GM23338 (cell line): ENCODE data around the gene DOK7. TPM values are rescaled to one million over a fixed set of nuclear protein-coding genes. Genes with fewer than 3 reads are reported as not detected.

ENCODE experiments used
- ATAC-seq: fragments of 200-7000 bp; cut with Tn5 transposase; 3 replicates; pipeline ENCODE4 v1.9.1; 2020
- DNase-seq: peaks from one replicate; pipeline ENCODE4 v3.0.0-alpha.2; 2015; ENCODE audit warnings: low spot score
- H2AFZ ChIP-seq: fragments of 200-600 bp; sonication (generic); 2 replicates; pipeline ENCODE4 v1.8.0; 2016; ENCODE audit warnings: antibody characterized with exemption, mild to moderate bottlenecking, moderate library complexity
- H3F3A ChIP-seq: fragments of 200-600 bp; sonication (generic); replicated peaks from 2 replicates; pipeline ENCODE4 v1.8.0; 2017; ENCODE audit warnings: antibody characterized with exemption, mixed run types, low read depth
- H3K27ac ChIP-seq: fragments of 200-600 bp; sonication (generic); 2 replicates; pipeline ENCODE4 v1.6.1; 2016; ENCODE audit warnings: low read depth
- H3K27me3 ChIP-seq: fragments of 200-600 bp; sonication (generic); 2 replicates; pipeline ENCODE4 v1.8.0; 2016; ENCODE audit warnings: mild to moderate bottlenecking, mixed run types, moderate library complexity; ENCODE audit not compliant: insufficient read depth
- H3K36me3 ChIP-seq: fragments of 200-600 bp; sonication (generic); 2 replicates; pipeline ENCODE4 v1.8.0; 2016; ENCODE audit warnings: mild to moderate bottlenecking; ENCODE audit not compliant: insufficient read depth
- H3K4me1 ChIP-seq: fragments of 200-600 bp; sonication (generic); 2 replicates; pipeline ENCODE4 v1.8.0; 2016; ENCODE audit warnings: mild to moderate bottlenecking, moderate library complexity; ENCODE audit not compliant: insufficient read depth
- H3K4me2 ChIP-seq: fragments of 200-600 bp; sonication (generic); 2 replicates; pipeline ENCODE4 v1.7.1; 2017; ENCODE audit warnings: mixed run types
- H3K4me3 ChIP-seq: fragments of 200-600 bp; sonication (generic); 2 replicates; pipeline ENCODE4 v1.6.1; 2016; ENCODE audit warnings: mixed run types
- H3K79me2 ChIP-seq: fragments of 200-600 bp; sonication (generic); replicated peaks from 2 replicates; pipeline ENCODE4 v1.8.0; 2017; ENCODE audit warnings: mild to moderate bottlenecking; ENCODE audit not compliant: insufficient read depth
- H3K9me2 ChIP-seq: fragments of 200-600 bp; sonication (generic); 2 replicates; pipeline ENCODE4 v1.8.0; 2017; ENCODE audit not compliant: insufficient read depth
- H4K20me1 ChIP-seq: fragments of 200-600 bp; sonication (generic); replicated peaks from 2 replicates; pipeline ENCODE4 v1.8.0; 2017; ENCODE audit warnings: mild to moderate bottlenecking; ENCODE audit not compliant: insufficient read depth
- H3K27ac Mint-ChIP-seq: 2 replicates; pipeline ENCODE4 v1.8.0; 2020; ENCODE audit warnings: inconsistent platforms, mild to moderate bottlenecking, moderate library complexity, mixed read lengths
- H3K27me3 Mint-ChIP-seq: 3 replicates; pipeline ENCODE4 v1.8.0; 2022; ENCODE audit warnings: low read depth, mild to moderate bottlenecking, moderate library complexity, mixed read lengths, inconsistent platforms; ENCODE audit not compliant: insufficient read depth, poor library complexity
- H3K36me3 Mint-ChIP-seq: 3 replicates; pipeline ENCODE4 v1.8.0; 2021; ENCODE audit warnings: low read depth, mild to moderate bottlenecking, inconsistent platforms, moderate library complexity, mixed read lengths
- H3K4me1 Mint-ChIP-seq: 3 replicates; pipeline ENCODE4 v1.8.0; 2020; ENCODE audit warnings: mild to moderate bottlenecking, inconsistent platforms, mixed read lengths
- H3K4me3 Mint-ChIP-seq: 3 replicates; pipeline ENCODE4 v1.8.0; 2021; ENCODE audit warnings: moderate library complexity, mild to moderate bottlenecking, inconsistent platforms, mixed read lengths
- H3K9me3 Mint-ChIP-seq: 3 replicates; pipeline ENCODE4 v1.8.0; 2020; ENCODE audit warnings: moderate library complexity, mild to moderate bottlenecking, inconsistent platforms, mixed read lengths
- EZH2 ChIP-seq: fragments of 200-600 bp; sonication (generic); IDR thresholded peaks from one replicate; pipeline ENCODE4 v1.8.0; 2017; ENCODE audit warnings: antibody characterized with exemption, mild to moderate bottlenecking, low read depth; ENCODE audit not compliant: unreplicated experiment
- EZH2phosphoT487 ChIP-seq: fragments of 200-600 bp; sonication (generic); IDR thresholded peaks from one replicate; pipeline ENCODE4 v1.8.1; 2018; ENCODE audit warnings: antibody characterized with exemption; ENCODE audit not compliant: unreplicated experiment
- POLR2AphosphoS5 ChIP-seq: IDR thresholded peaks from 2 replicates; pipeline ENCODE4 v1.6.1; 2016; ENCODE audit warnings: antibody characterized with exemption, low read depth
- STAT1 ChIP-seq: IDR thresholded peaks from one replicate; pipeline ENCODE4 v1.6.1; 2016; ENCODE audit warnings: antibody characterized with exemption; ENCODE audit not compliant: unreplicated experiment
- ZNF331 ChIP-seq: fragments of 250-450 bp; sonication (Bioruptor Pico); IDR thresholded peaks from 2 replicates; pipeline ENCODE4 v1.5.0; 2020; ENCODE audit warnings: low read depth, mild to moderate bottlenecking, moderate library complexity
- polyA plus RNA-seq: library from polyadenylated mRNA; unstranded; fragments of >200 nt; fragmentation: Nextera tagmentation; extraction: Ambion mirVana; gene quantifications from 2 replicates; pipeline ENCODE4 v1.2.1, GENCODE V29; 2016
- total RNA-seq: library from RNA; depleted of rRNA; stranded (reverse); fragments of >200 nt; shearing (Covaris generic); gene quantifications from 2 replicates; pipeline ENCODE4 v1.2.3, GENCODE V29; 2014
- TF ChIP-seq, protein P1 (sequence below): fragments of 250-450 bp; sonication (Bioruptor Pico); IDR thresholded peaks from 2 replicates; pipeline ENCODE4 v1.5.0; 2020; ENCODE audit warnings: mild to moderate bottlenecking, moderate library complexity
- TF ChIP-seq, protein P2 (sequence below): IDR thresholded peaks from one replicate; pipeline ENCODE4 v1.6.1; 2018; ENCODE audit warnings: antibody characterized with exemption; ENCODE audit not compliant: unreplicated experiment
- TF ChIP-seq, protein P3 (sequence below), 2 experiments: fragments of 200-600 bp in 1 of 2; sonication (generic) in 1 of 2; conservative IDR thresholded peaks; 2 replicates each; pipeline versions ENCODE4 v1.5.1 to v1.6.1; 2016 to 2017; ENCODE audit warnings: antibody characterized with exemption in 2 of 2, low read depth in 2 of 2, mild to moderate bottlenecking in 2 of 2, moderate library complexity in 1 of 2
- TF ChIP-seq, protein P4 (sequence below): IDR thresholded peaks from 2 replicates; pipeline ENCODE4 v1.6.1; 2016; ENCODE audit warnings: antibody characterized with exemption

The DOK7 gene
- total and polyA plus RNA-seq, 2 experiments from 2014 or later = 0.34 to 0.52 TPM

DNA sequence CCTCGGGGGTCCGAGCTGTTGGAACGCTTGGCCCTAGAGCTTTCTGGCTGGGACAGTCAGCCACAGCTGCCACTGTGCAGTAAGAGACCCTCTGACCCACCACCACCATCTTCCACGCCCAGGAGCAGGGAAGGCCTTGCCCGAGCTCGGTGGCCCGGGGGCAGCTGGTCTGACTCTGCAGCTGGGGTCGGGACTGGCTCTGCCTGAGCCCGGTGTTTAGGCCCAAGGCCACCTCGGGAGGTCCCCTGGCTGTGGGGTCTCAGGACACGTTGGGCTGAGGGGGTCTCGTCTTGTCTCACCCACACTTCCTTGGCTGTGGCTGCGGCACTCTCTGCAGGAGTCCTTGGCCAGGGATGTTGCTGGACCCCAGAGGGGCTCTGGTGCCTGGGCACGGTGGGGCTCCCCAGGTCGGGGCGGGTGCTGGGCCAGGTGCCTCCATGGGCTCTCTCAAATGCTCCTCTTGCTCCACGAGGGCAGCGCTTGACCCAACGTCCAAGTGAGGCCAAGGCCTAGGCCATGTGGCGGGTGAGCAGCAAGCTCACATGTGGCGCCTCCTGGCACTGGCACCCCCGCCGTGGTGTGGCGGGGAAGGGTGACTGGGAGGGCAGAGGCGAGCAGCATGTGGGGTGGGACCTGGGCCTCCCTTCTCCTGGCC, 22.9 kb downstream of the DOK7 start:
- Histone ChIP-seq H4K20me1 (no peaks in the 10 kb centered on the region; the same call in 1 of the 2 replicates), H3K27me3 (peaks cover 97% of the 10 kb centered on the region), H3K4me3 (no peak overlapping the region), H2AFZ (no peak overlapping the region), H3K4me1 (peaks cover 15% of the 10 kb centered on the region), H3K27ac (no peak overlapping the region), H3K4me2 (no peak overlapping the region), H3K36me3 (no peaks in the 10 kb centered on the region), H3K79me2 (no peaks in the 10 kb centered on the region), H3F3A (peaks cover 1% of the 10 kb centered on the region; the same call in 1 of the 2 replicates), H3K9me2 (no peaks in the 10 kb centered on the region)
- Mint-ChIP-seq H3K27me3 (peaks cover 74% of the 10 kb centered on the region), H3K4me1 (peaks cover 15% of the 10 kb centered on the region), H3K36me3 (no peaks in the 10 kb centered on the region), H3K4me3 (no peak overlapping the region), H3K9me3 (no peaks in the 10 kb centered on the region; the same call in 1 of the 3 replicates), H3K27ac (no peak overlapping the region)
- DNase-seq = no peak
- ATAC-seq = no peak
- TF ChIP-seq EZH2phosphoT487 (no peak), STAT1 (no peak), POLR2AphosphoS5 (no peak), ZNF331 (no peak), EZH2 (no peak)
- TF ChIP-seq, protein P1, sequence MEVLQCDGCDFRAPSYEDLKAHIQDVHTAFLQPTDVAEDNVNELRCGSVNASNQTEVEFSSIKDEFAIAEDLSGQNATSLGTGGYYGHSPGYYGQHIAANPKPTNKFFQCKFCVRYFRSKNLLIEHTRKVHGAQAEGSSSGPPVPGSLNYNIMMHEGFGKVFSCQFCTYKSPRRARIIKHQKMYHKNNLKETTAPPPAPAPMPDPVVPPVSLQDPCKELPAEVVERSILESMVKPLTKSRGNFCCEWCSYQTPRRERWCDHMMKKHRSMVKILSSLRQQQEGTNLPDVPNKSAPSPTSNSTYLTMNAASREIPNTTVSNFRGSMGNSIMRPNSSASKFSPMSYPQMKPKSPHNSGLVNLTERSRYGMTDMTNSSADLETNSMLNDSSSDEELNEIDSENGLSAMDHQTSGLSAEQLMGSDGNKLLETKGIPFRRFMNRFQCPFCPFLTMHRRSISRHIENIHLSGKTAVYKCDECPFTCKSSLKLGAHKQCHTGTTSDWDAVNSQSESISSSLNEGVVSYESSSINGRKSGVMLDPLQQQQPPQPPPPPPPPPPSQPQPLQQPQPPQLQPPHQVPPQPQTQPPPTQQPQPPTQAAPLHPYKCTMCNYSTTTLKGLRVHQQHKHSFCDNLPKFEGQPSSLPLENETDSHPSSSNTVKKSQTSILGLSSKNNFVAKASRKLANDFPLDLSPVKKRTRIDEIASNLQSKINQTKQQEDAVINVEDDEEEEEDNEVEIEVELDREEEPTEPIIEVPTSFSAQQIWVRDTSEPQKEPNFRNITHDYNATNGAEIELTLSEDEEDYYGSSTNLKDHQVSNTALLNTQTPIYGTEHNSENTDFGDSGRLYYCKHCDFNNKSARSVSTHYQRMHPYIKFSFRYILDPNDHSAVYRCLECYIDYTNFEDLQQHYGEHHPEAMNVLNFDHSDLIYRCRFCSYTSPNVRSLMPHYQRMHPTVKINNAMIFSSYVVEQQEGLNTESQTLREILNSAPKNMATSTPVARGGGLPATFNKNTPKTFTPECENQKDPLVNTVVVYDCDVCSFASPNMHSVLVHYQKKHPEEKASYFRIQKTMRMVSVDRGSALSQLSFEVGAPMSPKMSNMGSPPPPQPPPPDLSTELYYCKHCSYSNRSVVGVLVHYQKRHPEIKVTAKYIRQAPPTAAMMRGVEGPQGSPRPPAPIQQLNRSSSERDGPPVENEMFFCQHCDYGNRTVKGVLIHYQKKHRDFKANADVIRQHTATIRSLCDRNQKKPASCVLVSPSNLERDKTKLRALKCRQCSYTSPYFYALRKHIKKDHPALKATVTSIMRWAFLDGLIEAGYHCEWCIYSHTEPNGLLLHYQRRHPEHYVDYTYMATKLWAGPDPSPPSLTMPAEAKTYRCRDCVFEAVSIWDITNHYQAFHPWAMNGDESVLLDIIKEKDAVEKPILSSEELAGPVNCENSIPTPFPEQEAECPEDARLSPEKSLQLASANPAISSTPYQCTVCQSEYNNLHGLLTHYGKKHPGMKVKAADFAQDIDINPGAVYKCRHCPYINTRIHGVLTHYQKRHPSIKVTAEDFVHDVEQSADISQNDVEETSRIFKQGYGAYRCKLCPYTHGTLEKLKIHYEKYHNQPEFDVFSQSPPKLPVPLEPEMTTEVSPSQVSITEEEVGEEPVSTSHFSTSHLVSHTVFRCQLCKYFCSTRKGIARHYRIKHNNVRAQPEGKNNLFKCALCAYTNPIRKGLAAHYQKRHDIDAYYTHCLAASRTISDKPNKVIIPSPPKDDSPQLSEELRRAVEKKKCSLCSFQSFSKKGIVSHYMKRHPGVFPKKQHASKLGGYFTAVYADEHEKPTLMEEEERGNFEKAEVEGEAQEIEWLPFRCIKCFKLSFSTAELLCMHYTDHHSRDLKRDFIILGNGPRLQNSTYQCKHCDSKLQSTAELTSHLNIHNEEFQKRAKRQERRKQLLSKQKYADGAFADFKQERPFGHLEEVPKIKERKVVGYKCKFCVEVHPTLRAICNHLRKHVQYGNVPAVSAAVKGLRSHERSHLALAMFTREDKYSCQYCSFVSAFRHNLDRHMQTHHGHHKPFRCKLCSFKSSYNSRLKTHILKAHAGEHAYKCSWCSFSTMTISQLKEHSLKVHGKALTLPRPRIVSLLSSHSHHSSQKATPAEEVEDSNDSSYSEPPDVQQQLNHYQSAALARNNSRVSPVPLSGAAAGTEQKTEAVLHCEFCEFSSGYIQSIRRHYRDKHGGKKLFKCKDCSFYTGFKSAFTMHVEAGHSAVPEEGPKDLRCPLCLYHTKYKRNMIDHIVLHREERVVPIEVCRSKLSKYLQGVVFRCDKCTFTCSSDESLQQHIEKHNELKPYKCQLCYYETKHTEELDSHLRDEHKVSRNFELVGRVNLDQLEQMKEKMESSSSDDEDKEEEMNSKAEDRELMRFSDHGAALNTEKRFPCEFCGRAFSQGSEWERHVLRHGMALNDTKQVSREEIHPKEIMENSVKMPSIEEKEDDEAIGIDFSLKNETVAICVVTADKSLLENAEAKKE = no peak
- TF ChIP-seq, protein P2, sequence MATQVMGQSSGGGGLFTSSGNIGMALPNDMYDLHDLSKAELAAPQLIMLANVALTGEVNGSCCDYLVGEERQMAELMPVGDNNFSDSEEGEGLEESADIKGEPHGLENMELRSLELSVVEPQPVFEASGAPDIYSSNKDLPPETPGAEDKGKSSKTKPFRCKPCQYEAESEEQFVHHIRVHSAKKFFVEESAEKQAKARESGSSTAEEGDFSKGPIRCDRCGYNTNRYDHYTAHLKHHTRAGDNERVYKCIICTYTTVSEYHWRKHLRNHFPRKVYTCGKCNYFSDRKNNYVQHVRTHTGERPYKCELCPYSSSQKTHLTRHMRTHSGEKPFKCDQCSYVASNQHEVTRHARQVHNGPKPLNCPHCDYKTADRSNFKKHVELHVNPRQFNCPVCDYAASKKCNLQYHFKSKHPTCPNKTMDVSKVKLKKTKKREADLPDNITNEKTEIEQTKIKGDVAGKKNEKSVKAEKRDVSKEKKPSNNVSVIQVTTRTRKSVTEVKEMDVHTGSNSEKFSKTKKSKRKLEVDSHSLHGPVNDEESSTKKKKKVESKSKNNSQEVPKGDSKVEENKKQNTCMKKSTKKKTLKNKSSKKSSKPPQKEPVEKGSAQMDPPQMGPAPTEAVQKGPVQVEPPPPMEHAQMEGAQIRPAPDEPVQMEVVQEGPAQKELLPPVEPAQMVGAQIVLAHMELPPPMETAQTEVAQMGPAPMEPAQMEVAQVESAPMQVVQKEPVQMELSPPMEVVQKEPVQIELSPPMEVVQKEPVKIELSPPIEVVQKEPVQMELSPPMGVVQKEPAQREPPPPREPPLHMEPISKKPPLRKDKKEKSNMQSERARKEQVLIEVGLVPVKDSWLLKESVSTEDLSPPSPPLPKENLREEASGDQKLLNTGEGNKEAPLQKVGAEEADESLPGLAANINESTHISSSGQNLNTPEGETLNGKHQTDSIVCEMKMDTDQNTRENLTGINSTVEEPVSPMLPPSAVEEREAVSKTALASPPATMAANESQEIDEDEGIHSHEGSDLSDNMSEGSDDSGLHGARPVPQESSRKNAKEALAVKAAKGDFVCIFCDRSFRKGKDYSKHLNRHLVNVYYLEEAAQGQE = no peak
- TF ChIP-seq, protein P3, sequence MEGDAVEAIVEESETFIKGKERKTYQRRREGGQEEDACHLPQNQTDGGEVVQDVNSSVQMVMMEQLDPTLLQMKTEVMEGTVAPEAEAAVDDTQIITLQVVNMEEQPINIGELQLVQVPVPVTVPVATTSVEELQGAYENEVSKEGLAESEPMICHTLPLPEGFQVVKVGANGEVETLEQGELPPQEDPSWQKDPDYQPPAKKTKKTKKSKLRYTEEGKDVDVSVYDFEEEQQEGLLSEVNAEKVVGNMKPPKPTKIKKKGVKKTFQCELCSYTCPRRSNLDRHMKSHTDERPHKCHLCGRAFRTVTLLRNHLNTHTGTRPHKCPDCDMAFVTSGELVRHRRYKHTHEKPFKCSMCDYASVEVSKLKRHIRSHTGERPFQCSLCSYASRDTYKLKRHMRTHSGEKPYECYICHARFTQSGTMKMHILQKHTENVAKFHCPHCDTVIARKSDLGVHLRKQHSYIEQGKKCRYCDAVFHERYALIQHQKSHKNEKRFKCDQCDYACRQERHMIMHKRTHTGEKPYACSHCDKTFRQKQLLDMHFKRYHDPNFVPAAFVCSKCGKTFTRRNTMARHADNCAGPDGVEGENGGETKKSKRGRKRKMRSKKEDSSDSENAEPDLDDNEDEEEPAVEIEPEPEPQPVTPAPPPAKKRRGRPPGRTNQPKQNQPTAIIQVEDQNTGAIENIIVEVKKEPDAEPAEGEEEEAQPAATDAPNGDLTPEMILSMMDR (conservative IDR thresholded peaks at IDR 0.05; ENCODE audit: low read depth in 2 of 2) = no peak
- TF ChIP-seq, protein P4, sequence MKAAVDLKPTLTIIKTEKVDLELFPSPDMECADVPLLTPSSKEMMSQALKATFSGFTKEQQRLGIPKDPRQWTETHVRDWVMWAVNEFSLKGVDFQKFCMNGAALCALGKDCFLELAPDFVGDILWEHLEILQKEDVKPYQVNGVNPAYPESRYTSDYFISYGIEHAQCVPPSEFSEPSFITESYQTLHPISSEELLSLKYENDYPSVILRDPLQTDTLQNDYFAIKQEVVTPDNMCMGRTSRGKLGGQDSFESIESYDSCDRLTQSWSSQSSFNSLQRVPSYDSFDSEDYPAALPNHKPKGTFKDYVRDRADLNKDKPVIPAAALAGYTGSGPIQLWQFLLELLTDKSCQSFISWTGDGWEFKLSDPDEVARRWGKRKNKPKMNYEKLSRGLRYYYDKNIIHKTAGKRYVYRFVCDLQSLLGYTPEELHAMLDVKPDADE = no peak
